Neural cell (in vitro differentiated cells): ENCODE results near the gene CTSA. TPM values are rescaled to one million over a fixed set of nuclear protein-coding genes. Genes with fewer than 3 reads are reported as not detected.
A peak's percentile ranks its signal among the peaks of the same experiment; 100 is the strongest.

Source experiments
- H2AFZ ChIP-seq: fragments of 200-600, 300-800 bp; sonication (generic), shearing (Covaris generic); 2 replicates; pipeline ENCODE4 v1.6.0; 2014; ENCODE audit warnings: low read depth, mild to moderate bottlenecking, antibody characterized with exemption, low read length, moderate library complexity
- H3F3A ChIP-seq: fragments of 200-600 bp; shearing (Covaris generic); 2 replicates; pipeline ENCODE4 v1.6.1; 2016; ENCODE audit warnings: mild to moderate bottlenecking, moderate library complexity, mixed read lengths, antibody characterized with exemption, low read length; ENCODE audit not compliant: insufficient read depth, poor library complexity, severe bottlenecking
- H3K27ac ChIP-seq: fragments of 200-600, 300-800 bp; sonication (generic), shearing (Covaris generic); 2 replicates; pipeline ENCODE4 v1.5.1; 2014; ENCODE audit warnings: mild to moderate bottlenecking, low read length, moderate library complexity
- H3K27me3 ChIP-seq: fragments of 300-800, 200-600 bp; sonication (generic), shearing (Covaris generic); 2 replicates; pipeline ENCODE4 v1.6.0; 2014; ENCODE audit warnings: mild to moderate bottlenecking, low read depth, low read length, moderate library complexity; ENCODE audit not compliant: insufficient read depth
- H3K36me3 ChIP-seq: fragments of 300-800, 200-600 bp; sonication (generic), shearing (Covaris generic); 2 replicates; pipeline ENCODE4 v1.5.1; 2014; ENCODE audit warnings: mild to moderate bottlenecking, antibody characterized with exemption, low read length, moderate library complexity; ENCODE audit not compliant: insufficient read depth
- H3K4me2 ChIP-seq: fragments of 300-800, 200-600 bp; sonication (generic), shearing (Covaris generic); 2 replicates; pipeline ENCODE4 v1.6.0; 2014; ENCODE audit warnings: mild to moderate bottlenecking, low read length
- H3K4me3 ChIP-seq: fragments of 300-800, 200-600 bp; sonication (generic), shearing (Covaris generic); 2 replicates; pipeline ENCODE4 v1.5.1; 2014; ENCODE audit warnings: mild to moderate bottlenecking, low read length, moderate library complexity
- H3K79me2 ChIP-seq: fragments of 200-600 bp; shearing (Covaris generic); replicated peaks from 2 replicates; pipeline ENCODE4 v1.6.0; 2014; ENCODE audit warnings: mild to moderate bottlenecking, low read length, moderate library complexity; ENCODE audit not compliant: insufficient read depth
- H3K9ac ChIP-seq: fragments of 300-800, 200-600 bp; sonication (generic), shearing (Covaris generic); 2 replicates; pipeline ENCODE4 v1.6.1; 2016; ENCODE audit warnings: mild to moderate bottlenecking, low read length, mixed read lengths
- H3K9me2 ChIP-seq: fragments of 200-600 bp; shearing (Covaris generic); 2 replicates; pipeline ENCODE4 v1.6.1; 2016; ENCODE audit warnings: mild to moderate bottlenecking, low read length, mixed read lengths; ENCODE audit not compliant: insufficient read depth
- H3K9me3 ChIP-seq: fragments of 200-600, 300-800 bp; sonication (generic), shearing (Covaris generic); 2 replicates; pipeline ENCODE4 v1.6.1; 2016; ENCODE audit warnings: mild to moderate bottlenecking, mixed run types, low read length, moderate library complexity, mixed read lengths
- H4K20me1 ChIP-seq: fragments of 200-600 bp; shearing (Covaris generic); 2 replicates; pipeline ENCODE4 v1.6.1; 2016; ENCODE audit warnings: mild to moderate bottlenecking, mixed run types; ENCODE audit not compliant: insufficient read depth
- CTCF ChIP-seq: fragments of 450-650 bp; IDR thresholded peaks from 2 replicates; pipeline ENCODE4 v1.5.1; 2014; ENCODE audit warnings: antibody characterized with exemption, mild to moderate bottlenecking, moderate library complexity; ENCODE audit not compliant: poor library complexity, severe bottlenecking
- EP300 ChIP-seq: fragments of 450-650 bp; conservative IDR thresholded peaks from 2 replicates; pipeline ENCODE4 v1.6.1; 2014; ENCODE audit warnings: antibody characterized with exemption, mild to moderate bottlenecking, moderate library complexity; ENCODE audit not compliant: poor library complexity, severe bottlenecking
- EZH2 ChIP-seq: fragments of 200-600, 300-800 bp; shearing (Covaris generic), sonication (generic); IDR thresholded peaks from 2 replicates; pipeline ENCODE4 v1.6.1; 2014; ENCODE audit warnings: antibody characterized with exemption, low read length, borderline replicate concordance, mild to moderate bottlenecking; ENCODE audit not compliant: insufficient read depth, poor library complexity, severe bottlenecking
- MXI1 ChIP-seq: fragments of 450-650 bp; conservative IDR thresholded peaks from 2 replicates; pipeline ENCODE4 v1.6.1; 2014; ENCODE audit warnings: antibody characterized with exemption, mild to moderate bottlenecking; ENCODE audit not compliant: poor library complexity, severe bottlenecking
- POLR2AphosphoS5 ChIP-seq: IDR thresholded peaks from 2 replicates; pipeline ENCODE4 v1.6.1; 2012
- RAD21 ChIP-seq: fragments of 450-650 bp; conservative IDR thresholded peaks from 2 replicates; pipeline ENCODE4 v1.6.1; 2014; ENCODE audit warnings: antibody characterized with exemption, mild to moderate bottlenecking, moderate library complexity
- SMC3 ChIP-seq: fragments of 450-650 bp; conservative IDR thresholded peaks from 2 replicates; pipeline ENCODE4 v1.6.1; 2014; ENCODE audit warnings: antibody characterized with exemption, mild to moderate bottlenecking, moderate library complexity; ENCODE audit not compliant: poor library complexity
- TAF1 ChIP-seq: IDR thresholded peaks from 2 replicates; pipeline ENCODE4 v1.6.1; 2012; ENCODE audit warnings: low read depth
- polyA plus RNA-seq: library from polyadenylated mRNA; depleted of rRNA; stranded (reverse); fragments of >200 nt; gene quantifications from 2 replicates; pipeline ENCODE4 v1.2.3, GENCODE V29; 2014
- TF ChIP-seq, protein P1 (sequence below): IDR thresholded peaks from 2 replicates; pipeline ENCODE4 v1.6.1; 2012; ENCODE audit warnings: borderline replicate concordance

Gene CTSA
- polyA plus RNA-seq, 1 donor from 2014 or later, result 25.7 TPM

GRCh38 chr20:45909336-45909808, 18.2 kb downstream of the CTSA start:
- Histone ChIP-seq H4K20me1 (no peaks in the 10 kb centered on the region), H3K4me3 (no peak overlapping the region), H2AFZ (no peak overlapping the region), H3F3A (no peaks in the 10 kb centered on the region), H3K27ac (no peak overlapping the region), H3K9me2 (no peaks in the 10 kb centered on the region), H3K9me3 (no peaks in the 10 kb centered on the region), H3K9ac (no peak overlapping the region), H3K79me2 (no peaks in the 10 kb centered on the region), H3K4me2 (no peak overlapping the region), H3K36me3 (no peaks in the 10 kb centered on the region), H3K27me3 (no peaks in the 10 kb centered on the region)
- no peak for TF ChIP-seq POLR2AphosphoS5
- no peak for TF ChIP-seq TAF1
- no peak for TF ChIP-seq SMC3
- no peak for TF ChIP-seq MXI1
- TF ChIP-seq, protein P1, sequence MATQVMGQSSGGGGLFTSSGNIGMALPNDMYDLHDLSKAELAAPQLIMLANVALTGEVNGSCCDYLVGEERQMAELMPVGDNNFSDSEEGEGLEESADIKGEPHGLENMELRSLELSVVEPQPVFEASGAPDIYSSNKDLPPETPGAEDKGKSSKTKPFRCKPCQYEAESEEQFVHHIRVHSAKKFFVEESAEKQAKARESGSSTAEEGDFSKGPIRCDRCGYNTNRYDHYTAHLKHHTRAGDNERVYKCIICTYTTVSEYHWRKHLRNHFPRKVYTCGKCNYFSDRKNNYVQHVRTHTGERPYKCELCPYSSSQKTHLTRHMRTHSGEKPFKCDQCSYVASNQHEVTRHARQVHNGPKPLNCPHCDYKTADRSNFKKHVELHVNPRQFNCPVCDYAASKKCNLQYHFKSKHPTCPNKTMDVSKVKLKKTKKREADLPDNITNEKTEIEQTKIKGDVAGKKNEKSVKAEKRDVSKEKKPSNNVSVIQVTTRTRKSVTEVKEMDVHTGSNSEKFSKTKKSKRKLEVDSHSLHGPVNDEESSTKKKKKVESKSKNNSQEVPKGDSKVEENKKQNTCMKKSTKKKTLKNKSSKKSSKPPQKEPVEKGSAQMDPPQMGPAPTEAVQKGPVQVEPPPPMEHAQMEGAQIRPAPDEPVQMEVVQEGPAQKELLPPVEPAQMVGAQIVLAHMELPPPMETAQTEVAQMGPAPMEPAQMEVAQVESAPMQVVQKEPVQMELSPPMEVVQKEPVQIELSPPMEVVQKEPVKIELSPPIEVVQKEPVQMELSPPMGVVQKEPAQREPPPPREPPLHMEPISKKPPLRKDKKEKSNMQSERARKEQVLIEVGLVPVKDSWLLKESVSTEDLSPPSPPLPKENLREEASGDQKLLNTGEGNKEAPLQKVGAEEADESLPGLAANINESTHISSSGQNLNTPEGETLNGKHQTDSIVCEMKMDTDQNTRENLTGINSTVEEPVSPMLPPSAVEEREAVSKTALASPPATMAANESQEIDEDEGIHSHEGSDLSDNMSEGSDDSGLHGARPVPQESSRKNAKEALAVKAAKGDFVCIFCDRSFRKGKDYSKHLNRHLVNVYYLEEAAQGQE, result no peak
- TF ChIP-seq EZH2, result no peak
- TF ChIP-seq RAD21, result no peak
- no peak for TF ChIP-seq CTCF
- no peak for TF ChIP-seq EP300

DNA sequence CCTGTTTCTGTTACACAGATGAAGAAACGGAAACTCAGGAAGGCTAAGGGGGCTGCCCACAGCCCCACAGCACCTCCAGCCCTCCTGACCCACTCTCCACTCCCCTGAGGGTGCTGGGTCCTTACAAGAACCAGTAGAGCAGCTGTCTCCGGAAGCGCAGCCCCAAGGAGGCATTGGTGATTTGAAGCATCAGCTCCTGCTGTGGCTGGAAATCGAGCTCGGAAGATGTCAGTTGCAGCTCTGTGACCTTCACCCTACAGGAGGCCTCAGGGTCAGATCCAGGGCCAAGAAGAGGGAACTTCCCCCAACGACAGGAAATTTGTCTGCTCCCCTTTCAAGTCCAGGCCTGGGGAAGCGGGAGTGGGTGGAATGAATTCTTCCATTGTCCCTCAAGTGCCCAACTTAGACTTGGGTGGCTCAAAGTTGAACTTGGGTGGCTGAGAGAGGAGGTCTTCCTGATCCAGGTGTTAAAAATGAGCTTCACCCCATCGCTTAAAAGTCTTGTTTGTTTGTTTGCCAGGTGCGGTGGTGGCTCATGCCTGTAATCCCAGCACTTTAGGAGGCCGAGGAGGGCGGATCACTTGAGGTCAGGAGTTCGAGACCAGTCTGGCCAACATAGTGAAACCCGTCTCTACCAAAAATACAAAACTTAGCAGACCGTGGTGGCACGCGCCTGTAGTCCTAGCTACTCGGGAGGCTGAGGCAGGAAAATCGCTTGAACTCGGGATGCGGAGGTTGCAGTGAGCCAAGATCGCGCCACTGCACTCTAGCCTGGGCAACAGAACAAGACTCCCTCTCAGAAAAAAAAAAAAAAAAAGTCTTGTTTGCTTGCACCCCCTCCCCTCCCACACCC, 18.9 kb downstream of the CTSA start:
- H4K20me1 ChIP-seq, result no peaks in the 10 kb centered on the region
- H3K79me2 ChIP-seq, result no peaks in the 10 kb centered on the region
- H3K27me3 ChIP-seq, result no peaks in the 10 kb centered on the region
- TF ChIP-seq TAF1, result no peak
- TF ChIP-seq, protein P1, result no peak
- TF ChIP-seq EZH2, result no peak
- no peak for TF ChIP-seq MXI1
- TF ChIP-seq EP300, result no peak
- no peak for TF ChIP-seq POLR2AphosphoS5
- no peak for TF ChIP-seq RAD21
- no peak for TF ChIP-seq SMC3
- H2AFZ ChIP-seq, result peak overlapping the region; percentile 19
- peak overlapping the region; percentile 64 for H3K4me3 ChIP-seq
- H3K9ac ChIP-seq, result no peak overlapping the region
- peak overlapping the region; percentile 19 for H3K27ac ChIP-seq
- H3K9me3 ChIP-seq, result no peaks in the 10 kb centered on the region
- H3K4me2 ChIP-seq, result no peak overlapping the region
- no peaks in the 10 kb centered on the region for H3K36me3 ChIP-seq
- H3K9me2 ChIP-seq, result no peaks in the 10 kb centered on the region
- no peaks in the 10 kb centered on the region for H3F3A ChIP-seq
